HG02588 (cell line): Measurements from ENCODE around the gene UBE3B.

Experiments used
- ATAC-seq: cut with Tn5 transposase; IDR thresholded peaks from one replicate; pipeline ENCODE4 v1.9.1; 2021; ENCODE audit warnings: mild to moderate bottlenecking, moderate library complexity; ENCODE audit not compliant: unreplicated experiment

UBE3B gene

GRCh38 chr12:109448707-109449390 lies 28.6 kb upstream of the UBE3B start:
- no peak for ATAC-seq

GRCh38 chr12:109449845-109450532 lies 27.4 kb upstream of the UBE3B start:
- ATAC-seq, result no peak

GRCh38 chr12:109450980-109451379 lies 26.5 kb upstream of the UBE3B start:
- ATAC-seq, result no peak

- ATAC-seq, result no peak
Observed at GRCh38 chr12:109451400-109451799, 26.0 kb upstream of the UBE3B start.

GRCh38 chr12:109452489-109452888 lies 24.9 kb upstream of the UBE3B start:
- ATAC-seq, result no peak

GRCh38 chr12:109455706-109456105 lies 21.7 kb upstream of the UBE3B start:
- no peak for ATAC-seq

GRCh38 chr12:109458086-109458485 lies 19.3 kb upstream of the UBE3B start:
- ATAC-seq, result no peak

- no peak for ATAC-seq
Observed at GRCh38 chr12:109458771-109459208, 18.6 kb upstream of the UBE3B start.

GRCh38 chr12:109459247-109459646 lies 18.2 kb upstream of the UBE3B start:
- ATAC-seq, result no peak

GRCh38 chr12:109460538-109460937 lies 16.9 kb upstream of the UBE3B start:
- ATAC-seq, result no peak

- no peak for ATAC-seq
Observed at GRCh38 chr12:109461049-109461845, 16.2 kb upstream of the UBE3B start.

- no peak for ATAC-seq
Observed at GRCh38 chr12:109461846-109462756, 15.3 kb upstream of the UBE3B start.

GRCh38 chr12:109462868-109463692 lies 14.4 kb upstream of the UBE3B start:
- ATAC-seq, result no peak

- no peak for ATAC-seq
Observed at GRCh38 chr12:109463756-109464155, 13.7 kb upstream of the UBE3B start.

GRCh38 chr12:109464642-109465351 lies 12.6 kb upstream of the UBE3B start:
- no peak for ATAC-seq

- no peak for ATAC-seq
Observed at GRCh38 chr12:109466305-109466704, 11.1 kb upstream of the UBE3B start.

GRCh38 chr12:109466821-109467220 lies 10.6 kb upstream of the UBE3B start:
- ATAC-seq, result no peak

- no peak for ATAC-seq
Observed at GRCh38 chr12:109467978-109468676, 9.3 kb upstream of the UBE3B start.

- ATAC-seq, result no peak
Observed at GRCh38 chr12:109469517-109469916, 7.9 kb upstream of the UBE3B start.
